T1000 (cell line): Measurements from ENCODE around the gene RNF220.
"Not testable (repeated sequence)": the region's sequence is repeated elsewhere in the genome, so short reads cannot be mapped to it uniquely, and the experiment has no call there.

Experiments used
- DNase-seq: peaks from one replicate; lab custom pipeline; 2025; ENCODE audit warnings: mixed read lengths; lab: John Stamatoyannopoulos, UW

RNF220 gene

DNA sequence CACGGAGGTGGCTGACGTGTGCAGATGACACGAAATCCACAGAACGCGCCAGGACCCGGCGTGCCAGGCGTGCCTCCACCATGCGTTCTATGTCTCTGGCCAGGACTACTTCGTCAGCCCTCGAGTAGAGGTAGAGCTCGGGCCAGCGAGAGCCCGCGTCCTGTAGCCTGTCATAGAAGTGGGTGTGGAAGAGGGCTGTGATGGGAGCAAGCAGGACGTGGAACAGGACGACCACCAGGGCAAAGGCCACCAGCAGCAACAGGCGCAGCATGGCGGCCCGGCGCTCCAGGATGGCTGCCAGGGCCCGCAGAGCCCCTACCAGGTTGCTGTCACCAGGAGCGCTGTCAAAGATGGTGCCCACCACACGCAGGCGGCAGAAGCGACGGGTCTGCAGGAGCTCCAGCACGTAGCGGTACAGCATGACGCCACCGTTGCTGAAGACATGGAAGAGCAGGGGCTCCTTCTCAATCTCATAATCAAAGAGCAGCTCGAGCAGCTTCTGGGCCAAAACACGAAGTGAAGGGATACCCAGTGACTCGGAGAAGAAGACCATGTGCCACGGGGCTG lies 249.6 kb downstream of the RNF220 start:
- DNase-seq: no peak

GRCh38 chr1:44655609-44656008 lies 250.6 kb downstream of the RNF220 start:
- DNase-seq: peak; percentile 6

GRCh38 chr1:44659566-44659965 lies 254.5 kb downstream of the RNF220 start:
- no peak for DNase-seq

GRCh38 chr1:44660176-44660575 lies 255.1 kb downstream of the RNF220 start:
- DNase-seq: no peak

DNA sequence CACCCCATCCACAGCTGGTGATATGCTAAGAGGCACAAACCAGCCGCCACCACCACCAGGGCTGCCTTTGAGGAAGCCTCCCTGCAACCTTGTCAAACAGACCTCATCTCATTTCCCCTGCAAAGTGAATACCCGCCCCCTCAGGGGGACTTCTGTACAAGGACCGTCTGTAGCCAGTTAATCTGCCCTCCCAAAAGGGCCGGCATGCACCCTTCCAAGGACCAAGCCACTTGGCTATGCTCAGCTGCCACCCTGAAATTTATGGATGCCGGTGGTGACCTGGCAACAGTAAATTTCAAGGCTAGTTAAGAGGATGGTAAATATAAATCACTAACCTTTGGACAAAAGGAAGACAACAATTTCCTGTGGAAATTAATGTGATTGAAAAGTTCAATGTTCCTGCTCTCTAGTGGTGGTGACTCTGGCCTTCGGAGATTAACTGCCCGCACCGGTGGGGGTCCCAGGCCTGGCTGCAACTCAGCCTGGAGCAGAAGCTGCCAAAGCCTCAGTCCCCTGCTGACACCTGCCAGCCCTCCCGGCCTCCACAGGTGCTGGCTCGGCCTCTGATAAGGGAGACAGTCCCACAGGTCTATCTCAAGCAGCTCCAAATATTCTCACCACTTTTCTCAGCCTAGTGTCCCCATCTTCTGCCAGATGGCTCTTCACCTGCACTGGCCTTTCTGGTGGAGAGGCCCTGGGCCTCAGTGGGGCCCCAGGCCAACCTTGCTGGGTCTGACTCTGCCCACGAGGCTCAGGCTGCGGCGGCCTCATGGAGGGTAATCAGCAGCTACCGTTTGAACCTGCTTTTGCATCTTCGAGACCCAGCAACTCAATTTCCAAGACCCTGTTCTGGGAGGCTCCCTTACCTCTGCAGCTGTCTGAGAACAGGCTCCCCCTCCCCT lies 257.0 kb downstream of the RNF220 start:
- no peak for DNase-seq

- no peak for DNase-seq
These were observed 257.6 kb downstream of the RNF220 start for GRCh38 chr1:44662683-44663030.

- no peak for DNase-seq
These were observed 258.4 kb downstream of the RNF220 start for GRCh38 chr1:44663417-44663816.

DNA sequence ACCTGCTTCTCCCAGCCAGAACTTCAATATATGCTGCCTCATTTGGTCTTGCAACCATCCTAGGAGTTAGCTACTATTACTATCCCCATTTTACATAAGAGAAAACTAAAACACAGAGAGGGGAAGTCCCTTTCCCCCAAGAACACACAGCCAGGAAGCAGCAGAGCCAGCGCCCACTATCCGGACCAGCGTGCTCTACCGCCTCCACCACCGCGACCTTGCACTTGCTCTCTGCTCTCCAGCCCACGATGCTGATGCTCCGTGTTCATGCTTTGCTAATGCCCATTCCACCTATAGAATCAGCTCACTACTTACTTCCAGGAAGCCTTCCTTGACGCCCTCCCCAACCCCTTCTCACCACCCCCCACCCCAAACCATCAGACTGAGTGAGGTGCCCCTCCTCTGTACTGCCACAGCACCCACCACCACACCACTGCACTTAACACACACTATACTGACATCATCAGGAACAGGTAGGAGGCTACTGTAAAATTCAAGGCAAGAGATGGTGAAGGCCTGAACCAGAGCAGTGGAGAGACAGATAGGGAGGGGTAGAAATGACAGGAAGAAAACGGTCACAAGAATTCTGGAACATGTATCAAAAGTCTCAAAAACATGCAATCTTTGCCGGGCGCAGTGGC lies 259.8 kb downstream of the RNF220 start:
- DNase-seq: no peak

DNA sequence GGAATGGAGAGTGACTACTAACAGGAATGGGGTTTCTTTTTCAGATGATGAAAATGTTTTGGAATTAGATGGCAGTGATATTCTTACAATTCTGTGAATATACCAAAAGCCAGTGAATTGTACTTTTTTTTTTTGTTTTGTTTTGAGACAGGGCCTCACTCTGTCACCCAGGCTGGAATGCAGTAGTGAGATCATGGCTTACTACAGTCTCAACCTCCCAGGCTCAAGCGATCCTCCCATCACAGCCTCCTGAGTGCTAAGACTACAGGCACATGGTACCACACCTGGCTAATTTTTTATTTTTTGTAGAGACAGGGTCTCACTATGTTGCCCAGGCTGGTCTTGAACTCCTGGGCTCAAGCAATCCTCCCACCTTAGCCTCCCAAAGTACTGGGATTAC lies 261.7 kb downstream of the RNF220 start:
- DNase-seq: not testable (repeated sequence)

DNA sequence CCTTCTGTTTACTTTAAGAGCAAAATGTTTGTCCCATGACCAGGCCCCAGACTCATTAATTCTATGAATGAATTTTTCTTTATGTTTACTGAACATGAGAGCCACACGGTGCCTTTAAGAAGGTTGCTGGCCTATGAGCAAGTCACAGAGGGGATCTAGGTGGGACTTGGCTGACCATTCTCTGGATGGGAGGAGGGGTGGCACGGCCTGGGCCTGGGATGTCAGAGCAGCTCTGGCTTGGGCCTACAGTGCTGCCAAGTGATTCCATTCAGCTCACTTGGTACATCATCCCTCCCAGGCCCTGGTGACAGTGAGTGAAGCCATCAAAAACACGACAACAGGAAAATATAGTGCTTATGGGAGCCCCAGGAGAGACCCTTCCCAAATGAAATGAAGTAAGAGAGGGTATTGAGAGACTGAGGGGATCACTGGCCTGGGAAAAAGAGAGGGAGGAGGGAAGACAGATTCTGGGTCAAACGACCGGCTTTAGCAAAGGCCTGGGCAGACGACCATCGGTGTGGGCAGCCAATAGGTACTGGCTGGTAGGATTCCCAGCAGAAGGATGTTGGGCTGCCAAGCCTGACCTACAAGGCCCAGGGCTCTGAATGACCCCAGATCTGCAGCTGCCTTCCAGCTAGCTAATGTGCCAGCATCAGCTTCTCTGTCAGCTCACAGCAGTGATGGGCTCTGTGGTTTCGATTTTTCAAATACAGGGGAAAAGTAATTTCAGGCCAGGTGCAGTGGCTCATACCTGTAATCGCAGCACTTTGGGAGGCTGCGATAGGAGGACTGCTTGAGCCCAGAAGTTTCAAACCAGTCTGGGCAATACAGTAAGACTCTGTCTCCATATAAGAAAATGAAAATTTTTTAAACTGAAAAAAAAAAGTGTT lies 265.9 kb downstream of the RNF220 start:
- DNase-seq: no peak

- peak; percentile 52 for DNase-seq
These were observed 267.4 kb downstream of the RNF220 start for GRCh38 chr1:44672254-44672955.

- no peak for DNase-seq
These were observed 268.1 kb downstream of the RNF220 start for GRCh38 chr1:44672961-44673674.

DNA sequence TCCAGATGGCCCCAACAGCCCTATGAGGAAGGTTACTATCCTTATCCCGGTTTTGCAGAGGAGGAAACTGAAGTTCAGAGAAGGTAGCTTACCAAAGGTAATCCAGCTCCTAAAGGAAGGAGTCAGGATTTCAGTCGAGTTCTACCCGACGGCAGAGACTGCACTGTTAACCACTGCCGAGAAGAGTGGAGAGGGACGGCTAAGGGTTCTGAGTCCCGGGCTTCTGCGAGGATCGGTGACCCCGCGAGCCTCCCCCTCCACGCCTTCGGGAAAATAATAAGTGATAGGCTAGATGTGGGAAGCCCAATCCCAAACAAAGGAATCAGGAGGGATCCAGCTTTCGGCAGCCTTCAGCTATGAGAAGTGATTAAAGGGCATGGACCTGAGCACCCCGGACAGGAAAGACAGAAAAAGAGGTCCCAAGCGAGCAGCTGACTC lies 268.6 kb downstream of the RNF220 start:
- DNase-seq: no peak

DNA sequence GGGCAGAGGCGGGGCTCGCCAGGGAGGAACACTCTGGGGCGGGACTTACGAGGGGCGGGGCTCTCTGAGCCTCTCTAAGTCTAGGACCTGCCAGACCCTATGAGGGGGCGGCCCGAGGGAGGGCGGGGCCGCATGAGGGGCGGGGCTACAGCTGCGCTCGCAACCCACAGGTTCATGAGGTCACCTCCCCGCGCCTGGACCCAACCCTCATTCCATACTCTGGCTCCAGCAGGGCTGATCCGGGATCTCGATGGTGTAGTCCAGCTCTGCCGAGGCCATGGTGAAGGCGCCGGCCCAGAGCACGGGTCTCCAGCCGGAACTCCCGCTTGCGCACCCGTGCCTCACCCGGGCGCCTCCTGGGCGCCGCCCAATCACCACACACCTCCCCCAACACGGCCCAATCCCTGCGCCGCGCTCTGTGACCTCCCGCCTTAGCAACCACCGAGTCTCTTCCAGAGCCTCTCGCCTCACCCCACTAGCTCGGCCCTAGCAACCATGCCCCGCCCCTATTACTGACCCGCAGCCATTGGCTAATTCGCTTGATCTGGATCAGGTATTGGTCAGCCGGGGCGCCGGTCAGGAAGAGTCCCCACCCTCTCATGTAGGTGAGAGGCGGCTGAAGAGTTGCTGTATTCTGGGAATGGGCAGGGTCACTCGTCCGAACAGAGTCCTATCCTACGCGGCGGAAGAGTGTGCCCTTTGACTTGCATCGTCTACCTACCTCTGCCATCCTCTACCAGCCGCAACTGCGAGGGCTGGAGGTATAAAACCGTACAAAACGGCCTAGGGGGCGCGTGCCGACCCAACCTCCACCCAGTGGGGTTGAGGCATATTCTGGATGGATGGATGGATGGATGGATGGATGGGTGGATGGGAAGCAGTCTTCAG lies 269.3 kb downstream of the RNF220 start, which contains the start of the genes ARMH1 and TMEM53:
Gene ARMH1, plus strand, starts transcription at position 602 of the 888 bp plus-strand sequence. CDS start 14,984 bp downstream, outside the sequence.
Gene TMEM53, minus strand, starts transcription at position 369 of the 888 bp plus-strand sequence. Its CDS starts 90 bp downstream, at position 279.
- peak; percentile 99 for DNase-seq

DNA sequence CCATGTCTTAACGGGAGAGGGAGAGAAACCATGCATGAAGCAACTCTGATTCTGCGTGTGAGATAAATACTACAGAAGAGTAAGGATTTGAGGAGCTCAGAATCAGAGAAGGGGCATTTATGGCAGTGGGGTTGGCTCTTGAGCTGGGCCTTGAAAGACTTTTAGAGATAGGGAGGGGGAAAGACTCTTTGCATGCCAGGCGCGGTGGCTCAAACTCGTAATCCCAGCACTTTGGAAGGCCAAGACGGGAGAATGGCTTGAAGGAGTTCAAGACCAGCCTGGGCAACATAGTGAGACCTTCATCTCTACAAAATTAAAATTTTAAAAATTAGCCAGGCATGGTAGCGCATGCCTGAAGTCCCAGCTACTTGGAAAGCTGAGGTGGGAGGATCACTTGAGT lies 270.1 kb downstream of the RNF220 start:
- DNase-seq: no peak

- no peak for DNase-seq
These were observed 271.6 kb downstream of the RNF220 start for GRCh38 chr1:44676484-44677200.

DNA sequence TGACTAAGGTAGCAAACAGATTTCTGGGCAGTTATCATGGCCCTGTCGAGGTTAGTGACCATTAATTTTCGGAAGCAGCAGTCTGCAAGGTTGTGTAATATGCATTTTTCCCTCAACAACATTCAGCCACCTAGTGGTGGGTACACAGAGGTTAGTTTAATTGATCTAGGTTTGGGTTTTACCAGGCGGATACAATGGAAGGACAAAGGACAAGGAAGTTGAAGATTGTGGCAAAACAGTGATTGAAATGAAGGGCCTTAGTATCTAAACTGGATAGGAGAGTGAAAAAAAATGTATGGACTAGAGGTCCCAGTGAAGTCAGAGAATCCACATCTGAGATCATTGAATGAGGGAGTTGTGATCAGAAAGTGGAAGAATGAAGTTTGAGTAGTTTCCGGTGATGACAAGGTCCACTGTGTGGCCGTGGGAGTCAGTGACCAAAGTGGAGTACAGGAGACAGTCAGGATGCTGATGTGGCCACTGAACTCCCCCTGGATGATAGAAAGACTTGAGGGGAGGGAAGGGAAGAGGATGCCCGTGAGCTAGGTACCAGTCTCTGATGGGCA lies 272.2 kb downstream of the RNF220 start:
- no peak for DNase-seq

GRCh38 chr1:44678120-44678519 lies 273.1 kb downstream of the RNF220 start:
- DNase-seq: no peak
